DMS153 (cell line): ENCODE results near the gene PDE4A.
"Not testable (repeated sequence)": the region's sequence is repeated elsewhere in the genome, so short reads cannot be mapped to it uniquely, and the experiment has no call there.

Experiments
- DNase-seq: peaks from one replicate; lab custom pipeline; 2025; lab: John Stamatoyannopoulos, UW

The PDE4A gene

GRCh38 chr19:10424011-10424637, 3.8 kb downstream of the PDE4A start:
- DNase-seq = peak; percentile 45

GRCh38 chr19:10427169-10427568, 6.8 kb downstream of the PDE4A start:
- no peak for DNase-seq

GRCh38 chr19:10428996-10429381, 8.7 kb downstream of the PDE4A start:
- no peak for DNase-seq

GRCh38 chr19:10430505-10431253, 10.3 kb downstream of the PDE4A start:
- DNase-seq = no peak

GRCh38 chr19:10431254-10431942, 11.1 kb downstream of the PDE4A start:
- DNase-seq = no peak

- DNase-seq = no peak
These were observed 11.8 kb downstream of the PDE4A start for GRCh38 chr19:10431943-10432735.

- no peak for DNase-seq
These were observed 12.4 kb downstream of the PDE4A start for GRCh38 chr19:10432736-10433130.

GRCh38 chr19:10433131-10433536, 12.8 kb downstream of the PDE4A start:
- no peak for DNase-seq

GRCh38 chr19:10439588-10439987, 19.2 kb downstream of the PDE4A start:
- DNase-seq = no peak

- no peak for DNase-seq
These were observed 22.4 kb downstream of the PDE4A start for GRCh38 chr19:10442698-10443097.

GRCh38 chr19:10449037-10449436, 28.7 kb downstream of the PDE4A start:
- DNase-seq = no peak

GRCh38 chr19:10450191-10450852, 30.0 kb downstream of the PDE4A start:
- no peak for DNase-seq

- peak; percentile 78 for DNase-seq
These were observed 30.7 kb downstream of the PDE4A start for GRCh38 chr19:10450853-10451609.

GRCh38 chr19:10452726-10453618, 32.6 kb downstream of the PDE4A start:
- no peak for DNase-seq

GRCh38 chr19:10453852-10454251, 33.5 kb downstream of the PDE4A start:
- no peak for DNase-seq

- DNase-seq = no peak
These were observed 33.9 kb downstream of the PDE4A start for GRCh38 chr19:10454267-10454666.

- not testable (repeated sequence) for DNase-seq
These were observed 38.4 kb downstream of the PDE4A start for GRCh38 chr19:10458733-10459132.

- no peak for DNase-seq
These were observed 40.3 kb downstream of the PDE4A start for GRCh38 chr19:10460714-10461046.

- peak; percentile 75 for DNase-seq
These were observed 41.0 kb downstream of the PDE4A start for GRCh38 chr19:10461047-10461949.
